OCI-LY7 (cell line): ENCODE measurements around the gene MPP7.

ENCODE experiments used
- CTCF ChIP-seq: fragments of 200-600 bp; sonication (generic); conservative IDR thresholded peaks from 2 replicates; pipeline ENCODE4 v1.5.1; 2014; ENCODE audit warnings: mild to moderate bottlenecking, antibody characterized with exemption, low read length, moderate library complexity, mixed read lengths
- EZH2phosphoT487 ChIP-seq: fragments of 200-600 bp; sonication (generic); IDR thresholded peaks from 2 replicates; pipeline ENCODE4 v1.6.1; 2018; ENCODE audit warnings: low read depth, borderline replicate concordance, mild to moderate bottlenecking, mixed run types, antibody characterized with exemption, low read length, moderate library complexity, mixed read lengths

- TF ChIP-seq CTCF, result no peak
- no peak for TF ChIP-seq EZH2phosphoT487
Observed at GRCh38 chr10:28294169-28294532, 8.7 kb downstream of the MPP7 start.
